Measurements from ENCODE around the gene MYO18A.

MYO18A gene

GRCh38 chr17:29124135-29124924 lies 55.9 kb downstream of the MYO18A start:
- DNase-seq (ENCODE audit: low read depth): no peak

DNA sequence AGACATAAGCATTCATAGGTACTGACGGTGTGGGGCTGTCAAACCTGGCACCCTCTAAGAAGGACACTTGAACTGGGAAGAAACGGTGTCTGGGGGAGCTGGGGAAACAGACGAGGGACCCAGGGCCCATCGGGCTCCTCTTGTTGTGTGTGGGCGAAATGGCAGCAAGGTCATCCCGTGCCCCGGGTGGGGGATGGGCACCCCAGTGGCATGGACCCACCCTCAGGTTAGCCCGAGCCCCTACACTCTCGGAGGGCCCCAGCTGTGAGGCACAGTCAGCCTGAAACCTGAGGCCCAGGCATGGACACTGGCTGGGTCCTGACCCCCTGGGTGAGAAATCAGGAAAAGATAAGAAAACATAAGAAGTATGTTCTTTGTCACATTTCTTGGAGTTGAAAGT lies 57.1 kb downstream of the MYO18A start:
- no peak for DNase-seq (ENCODE audit: low read depth)

DNA sequence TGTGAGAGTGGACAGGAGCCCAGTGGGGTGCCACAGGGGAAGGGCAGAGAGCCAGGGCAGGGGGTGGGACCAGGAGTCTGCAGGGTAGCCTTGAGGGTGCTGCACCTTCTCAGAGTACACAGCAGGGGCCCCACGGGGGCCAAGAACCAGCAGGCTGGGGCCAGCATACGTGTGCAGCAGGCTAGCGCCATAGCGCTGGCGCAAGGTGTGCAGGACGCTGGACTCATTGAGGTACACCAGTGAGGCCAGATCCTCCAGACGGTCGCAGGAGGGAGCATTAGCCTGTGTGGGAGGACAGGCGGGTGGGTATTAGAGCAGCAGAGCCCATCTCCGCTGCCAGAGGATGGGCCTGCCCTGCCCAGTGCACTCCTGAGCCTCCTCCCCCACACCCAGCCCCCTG lies 58.8 kb downstream of the MYO18A start:
- DNase-seq (ENCODE audit: low read depth): no peak

DNA sequence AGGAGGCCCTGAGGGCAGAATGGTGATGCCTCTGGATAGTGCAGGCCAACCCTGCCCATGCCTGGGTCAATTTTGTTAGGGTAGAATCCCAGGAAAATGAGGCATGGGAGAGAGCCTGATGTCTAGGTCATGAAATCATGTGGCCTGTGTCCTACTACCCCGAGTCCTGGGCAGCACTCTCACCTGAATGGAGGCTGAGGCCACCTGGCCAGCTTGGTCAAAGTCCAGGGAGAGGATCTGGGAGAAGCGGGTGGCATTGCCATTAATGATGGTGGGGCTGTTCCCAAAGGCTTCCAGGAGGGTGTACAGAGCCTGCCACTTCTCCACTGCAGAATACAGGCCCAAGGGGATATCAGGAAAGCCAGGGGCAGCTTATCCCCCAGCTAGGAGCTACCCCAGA lies 59.8 kb downstream of the MYO18A start:
- no peak for DNase-seq (ENCODE audit: low read depth)

- DNase-seq (ENCODE audit: low read depth): no peak
These were observed 60.9 kb downstream of the MYO18A start for GRCh38 chr17:29119265-29119664.

- peak; percentile 70 for DNase-seq (ENCODE audit: low read depth)
These were observed 63.1 kb downstream of the MYO18A start for GRCh38 chr17:29116804-29117753.

GRCh38 chr17:29115961-29116803 lies 64.0 kb downstream of the MYO18A start:
- peak; percentile 28 for DNase-seq (ENCODE audit: low read depth)

- DNase-seq (ENCODE audit: low read depth): no peak
These were observed 64.8 kb downstream of the MYO18A start for GRCh38 chr17:29115435-29115834.

- DNase-seq (ENCODE audit: low read depth): no peak
These were observed 66.1 kb downstream of the MYO18A start for GRCh38 chr17:29114141-29114540.

DNA sequence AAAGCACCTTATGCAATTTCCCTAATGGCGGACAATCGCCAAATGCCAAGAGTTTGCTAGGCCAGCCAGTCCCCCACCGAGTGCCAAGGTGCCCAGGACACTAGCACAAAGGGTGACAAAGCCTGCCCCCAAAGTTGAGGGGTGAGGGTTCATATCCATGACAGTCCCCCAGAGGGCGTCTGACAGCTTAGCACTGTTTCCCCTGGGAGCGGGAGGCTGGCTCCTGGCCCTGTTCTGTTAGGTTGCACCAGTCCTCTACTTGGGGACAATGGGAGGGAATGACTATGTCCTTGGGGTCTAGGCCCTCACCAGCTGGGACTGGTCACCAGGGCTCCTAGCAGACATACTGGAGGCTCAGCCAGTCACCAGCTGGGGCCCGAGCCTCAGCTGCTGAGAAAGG lies 66.9 kb downstream of the MYO18A start:
- DNase-seq (ENCODE audit: low read depth): no peak

GRCh38 chr17:29112771-29113295 lies 67.4 kb downstream of the MYO18A start:
- DNase-seq (ENCODE audit: low read depth): no peak

DNA sequence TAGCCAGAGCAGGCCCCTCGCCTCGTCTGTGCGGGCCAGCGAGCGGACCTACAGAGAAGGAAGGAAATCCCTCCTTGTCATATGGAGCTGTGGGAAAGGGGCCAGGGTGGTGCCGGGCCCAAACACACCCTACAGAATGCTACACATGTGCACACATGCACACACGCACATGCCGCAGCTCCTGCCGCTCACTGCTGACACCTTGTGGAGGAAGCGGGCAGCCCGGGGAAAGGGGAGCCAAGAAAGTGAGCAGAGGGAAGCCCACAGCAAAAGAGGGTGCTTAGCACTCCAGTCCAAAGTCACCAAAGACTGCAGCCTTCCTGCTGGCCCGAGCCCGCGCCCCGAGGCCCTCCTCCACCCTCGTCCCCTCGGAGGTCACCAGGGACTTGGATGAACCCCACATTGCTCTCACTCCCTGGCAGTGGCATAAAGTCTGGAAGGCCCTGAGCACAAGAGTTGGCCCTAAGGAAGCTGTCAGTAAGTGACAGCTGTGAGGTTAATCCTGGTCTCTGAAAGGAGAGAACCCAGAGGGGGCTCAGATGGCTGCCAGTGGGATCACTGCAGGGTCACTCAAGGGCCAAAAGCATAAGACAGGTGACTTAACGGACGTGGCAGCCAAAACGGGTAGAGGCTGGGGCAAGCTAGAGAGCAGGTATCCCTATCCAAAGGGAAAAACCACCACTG lies 68.2 kb downstream of the MYO18A start:
- peak; percentile 70 for DNase-seq (ENCODE audit: low read depth)

- DNase-seq (ENCODE audit: low read depth): no peak
These were observed 69.8 kb downstream of the MYO18A start for GRCh38 chr17:29110372-29110757.

- DNase-seq (ENCODE audit: low read depth): no peak
These were observed 70.5 kb downstream of the MYO18A start for GRCh38 chr17:29109477-29110371.

DNA sequence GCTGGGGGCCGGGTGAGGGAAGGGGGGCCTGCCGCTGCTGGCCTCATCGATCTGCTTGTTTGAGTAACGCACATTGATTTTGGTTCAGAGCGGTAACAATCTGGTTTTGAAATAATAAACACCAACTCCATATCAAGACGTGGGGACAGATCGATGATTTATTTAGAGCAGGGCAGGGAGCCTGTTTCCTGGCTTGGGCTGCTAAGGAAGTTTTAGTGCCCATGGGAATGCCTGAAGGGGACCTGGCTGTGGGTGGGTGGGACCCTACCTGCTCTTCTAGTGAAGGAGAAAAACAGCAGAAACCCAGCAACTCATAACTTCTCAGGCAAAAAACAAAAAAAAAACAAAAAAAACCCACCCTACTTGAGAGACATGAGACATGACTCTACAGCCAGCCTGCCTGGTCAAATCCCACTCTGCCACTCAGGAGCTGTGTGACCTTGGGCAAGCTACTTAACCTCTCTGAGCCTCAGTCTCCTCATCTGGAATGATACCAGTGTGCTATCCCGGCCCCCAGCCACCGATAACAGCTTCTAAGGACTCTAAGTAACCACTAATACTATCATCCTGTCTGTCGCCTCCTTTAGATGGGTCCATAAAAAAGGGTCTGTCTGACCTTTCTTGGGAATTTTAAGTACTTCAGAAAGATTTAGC lies 71.2 kb downstream of the MYO18A start:
- no peak for DNase-seq (ENCODE audit: low read depth)

GRCh38 chr17:29107933-29108822 lies 72.0 kb downstream of the MYO18A start:
- no peak for DNase-seq (ENCODE audit: low read depth)

GRCh38 chr17:29107084-29107483 lies 73.1 kb downstream of the MYO18A start:
- DNase-seq (ENCODE audit: low read depth): no peak

DNA sequence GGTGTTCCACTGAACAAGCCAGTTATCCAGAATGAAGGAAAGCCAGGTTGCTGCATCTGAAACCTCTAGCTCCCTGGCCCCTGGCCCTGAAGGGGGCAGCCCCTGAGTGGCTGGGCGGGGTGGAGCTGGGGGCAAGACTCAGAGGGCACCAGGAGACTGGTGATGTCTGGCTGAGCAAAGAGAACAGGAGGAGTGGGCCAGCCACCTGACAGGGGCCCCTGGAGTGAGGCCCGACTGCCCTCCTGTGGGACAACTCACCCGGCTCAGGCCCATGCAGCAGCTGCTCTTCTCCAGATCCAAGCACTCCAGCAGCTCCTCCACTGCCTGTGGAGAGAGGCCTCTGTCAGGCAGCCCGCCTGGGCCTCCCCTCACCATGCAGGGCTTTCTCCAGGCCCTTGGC lies 76.9 kb downstream of the MYO18A start:
- DNase-seq (ENCODE audit: low read depth): no peak

GRCh38 chr17:29102741-29103181 lies 77.4 kb downstream of the MYO18A start:
- no peak for DNase-seq (ENCODE audit: low read depth)
